Lower lobe of right lung (tissue), 2 donors: Measurements from ENCODE around the gene PIWIL4. TPM values are rescaled to one million over a fixed set of nuclear protein-coding genes. Genes with fewer than 3 reads are reported as not detected.

Experiments
- ATAC-seq, 2 donors: fragments of 200-7000 bp; cut with Tn5 transposase; one replicate each; pipeline ENCODE4 v1.9.1; 2020 to 2022; ENCODE audit warnings: mild to moderate bottlenecking in 2 of 2, moderate library complexity in 2 of 2
- DNase-seq: peaks from one replicate; pipeline ENCODE4 v3.0.0-alpha.2; 2020
- H3K27ac ChIP-seq: fragments of 200-600 bp; one replicate; pipeline ENCODE4 v1.8.0; 2022
- H3K27me3 ChIP-seq: fragments of 200-600 bp; one replicate; pipeline ENCODE4 v1.8.0; 2022; ENCODE audit warnings: low read depth
- H3K36me3 ChIP-seq: fragments of 200-600 bp; one replicate; pipeline ENCODE4 v1.8.0; 2022; ENCODE audit warnings: mild to moderate bottlenecking
- H3K4me1 ChIP-seq: fragments of 200-600 bp; one replicate; pipeline ENCODE4 v1.8.0; 2022
- H3K4me3 ChIP-seq: fragments of 200-600 bp; one replicate; pipeline ENCODE4 v1.8.0; 2022; ENCODE audit warnings: mild to moderate bottlenecking
- H3K9me3 ChIP-seq: fragments of 200-600 bp; one replicate; pipeline ENCODE4 v1.8.0; 2022
- CTCF ChIP-seq: fragments of 200-600 bp; IDR thresholded peaks from one replicate; pipeline ENCODE4 v1.8.0; 2022; ENCODE audit warnings: antibody characterized with exemption, mild to moderate bottlenecking
- intact Hi-C: fragments of 100-400 bp; cut with DNase I; formaldehyde crosslinking; loops from one replicate; pipeline ENCODE4 v1.11.0; 2022
- total RNA-seq: library from RNA; stranded (reverse); fragmentation: NEBNext Ultra II Directional; extraction: Animal tissue kit (Norgen Biotek cat#: 25700); gene quantifications from one replicate; pipeline ENCODE4 v1.2.1, GENCODE V29; 2021
- donor health status: DM: no; HTN: yes; CAD: no; lungs with severe emphysema.

The PIWIL4 gene
- total RNA-seq, 1 donor from 2014 or later, result 1.9 TPM

DNA sequence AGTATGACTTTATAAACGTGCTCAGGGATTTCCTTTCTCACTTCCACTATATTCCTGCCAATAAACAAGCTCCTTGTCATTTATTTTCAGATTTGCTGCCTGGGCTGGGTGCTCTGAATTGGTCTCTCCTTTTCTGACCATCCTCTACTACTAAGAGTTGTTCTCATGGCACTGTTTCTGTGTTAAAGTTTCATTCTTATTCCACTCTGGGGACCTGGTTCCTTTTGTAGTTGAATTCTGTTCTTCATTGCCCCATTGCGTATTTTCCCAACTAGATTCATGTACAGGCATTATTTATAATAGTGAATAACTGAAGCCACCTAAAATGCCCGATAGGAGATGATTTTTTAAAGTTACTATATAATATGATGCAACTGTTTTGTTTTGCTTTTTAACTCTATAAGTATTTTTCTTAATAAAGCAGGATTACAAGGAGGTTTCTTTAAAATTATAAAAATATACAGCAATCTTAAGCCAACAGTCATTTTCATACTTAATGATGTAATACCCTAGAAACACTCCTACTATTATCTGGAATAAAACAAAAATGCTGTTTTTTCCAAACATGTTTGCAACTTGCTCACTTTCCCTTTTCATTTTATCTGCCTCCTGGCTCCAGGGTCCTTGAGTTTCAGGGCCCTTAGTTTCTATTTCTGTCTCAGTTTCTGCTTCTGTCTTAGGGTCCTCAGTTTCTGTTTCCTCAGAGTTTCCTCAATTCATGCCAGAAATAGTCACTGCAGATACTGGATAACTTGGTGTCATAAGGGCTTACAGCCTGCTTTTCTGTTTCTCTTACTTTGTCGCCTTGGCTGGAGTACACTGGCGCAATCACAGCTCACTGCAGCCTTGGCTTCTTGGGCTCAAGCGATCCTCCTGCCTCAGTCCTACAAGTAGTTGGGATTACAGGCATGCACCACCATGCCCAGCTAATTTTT, 33.2 kb upstream of the PIWIL4 start:
- intact Hi-C loops, result no loop called here
- DNase-seq (no peak), ATAC-seq (no peak)
- H3K4me3 ChIP-seq, result no peak overlapping the region
- H3K9me3 ChIP-seq, result no peaks in the 10 kb centered on the region
- no peak overlapping the region for H3K27ac ChIP-seq
- H3K4me1 ChIP-seq, result no peaks in the 10 kb centered on the region
- H3K36me3 ChIP-seq, result no peaks in the 10 kb centered on the region
- H3K27me3 ChIP-seq, result no peaks in the 10 kb centered on the region
- no peak for TF ChIP-seq CTCF

DNA sequence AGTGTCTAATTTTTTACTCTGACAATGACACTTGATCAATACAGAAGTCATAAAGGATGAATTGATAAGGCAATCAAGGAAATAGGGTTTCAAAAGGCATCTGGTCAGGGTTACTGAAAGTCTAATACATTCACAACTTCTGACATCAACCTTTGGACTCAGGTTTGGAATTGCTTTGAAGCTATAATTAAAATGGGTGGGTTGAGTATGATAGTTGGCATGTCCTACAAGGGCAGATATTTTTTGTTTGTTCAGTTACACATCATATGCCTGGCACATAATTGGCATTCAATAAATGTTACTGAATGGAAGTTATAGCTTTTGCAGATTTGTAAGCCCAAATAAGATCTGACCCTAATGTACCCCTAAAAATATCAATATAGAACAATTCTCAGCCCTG, 30.8 kb upstream of the PIWIL4 start:
- no peak for DNase-seq
- no peak for ATAC-seq
- Histone ChIP-seq H3K4me3 (no peak overlapping the region), H3K27ac (no peak overlapping the region), H3K4me1 (no peaks in the 10 kb centered on the region), H3K27me3 (no peaks in the 10 kb centered on the region), H3K36me3 (no peaks in the 10 kb centered on the region), H3K9me3 (no peaks in the 10 kb centered on the region)
- no peak for TF ChIP-seq CTCF
- intact Hi-C loops, result no loop called here

GRCh38 chr11:94537031-94537600, 30.1 kb upstream of the PIWIL4 start:
- no peaks in the 10 kb centered on the region for H3K4me1 ChIP-seq
- no peak overlapping the region for H3K27ac ChIP-seq
- no peaks in the 10 kb centered on the region for H3K36me3 ChIP-seq
- no peak overlapping the region for H3K4me3 ChIP-seq
- ATAC-seq (no peak), DNase-seq (no peak)
- no peaks in the 10 kb centered on the region for H3K27me3 ChIP-seq
- intact Hi-C loops, result no loop called here
- no peaks in the 10 kb centered on the region for H3K9me3 ChIP-seq
- no peak for TF ChIP-seq CTCF

GRCh38 chr11:94539420-94539819, 27.7 kb upstream of the PIWIL4 start:
- Histone ChIP-seq H3K9me3 (no peaks in the 10 kb centered on the region), H3K4me1 (peaks cover 7% of the 10 kb centered on the region), H3K36me3 (no peaks in the 10 kb centered on the region), H3K4me3 (no peak overlapping the region), H3K27me3 (no peaks in the 10 kb centered on the region), H3K27ac (no peak overlapping the region)
- DNase-seq (no peak), ATAC-seq (no peak)
- no peak for TF ChIP-seq CTCF
- intact Hi-C loops, result no loop called here

DNA sequence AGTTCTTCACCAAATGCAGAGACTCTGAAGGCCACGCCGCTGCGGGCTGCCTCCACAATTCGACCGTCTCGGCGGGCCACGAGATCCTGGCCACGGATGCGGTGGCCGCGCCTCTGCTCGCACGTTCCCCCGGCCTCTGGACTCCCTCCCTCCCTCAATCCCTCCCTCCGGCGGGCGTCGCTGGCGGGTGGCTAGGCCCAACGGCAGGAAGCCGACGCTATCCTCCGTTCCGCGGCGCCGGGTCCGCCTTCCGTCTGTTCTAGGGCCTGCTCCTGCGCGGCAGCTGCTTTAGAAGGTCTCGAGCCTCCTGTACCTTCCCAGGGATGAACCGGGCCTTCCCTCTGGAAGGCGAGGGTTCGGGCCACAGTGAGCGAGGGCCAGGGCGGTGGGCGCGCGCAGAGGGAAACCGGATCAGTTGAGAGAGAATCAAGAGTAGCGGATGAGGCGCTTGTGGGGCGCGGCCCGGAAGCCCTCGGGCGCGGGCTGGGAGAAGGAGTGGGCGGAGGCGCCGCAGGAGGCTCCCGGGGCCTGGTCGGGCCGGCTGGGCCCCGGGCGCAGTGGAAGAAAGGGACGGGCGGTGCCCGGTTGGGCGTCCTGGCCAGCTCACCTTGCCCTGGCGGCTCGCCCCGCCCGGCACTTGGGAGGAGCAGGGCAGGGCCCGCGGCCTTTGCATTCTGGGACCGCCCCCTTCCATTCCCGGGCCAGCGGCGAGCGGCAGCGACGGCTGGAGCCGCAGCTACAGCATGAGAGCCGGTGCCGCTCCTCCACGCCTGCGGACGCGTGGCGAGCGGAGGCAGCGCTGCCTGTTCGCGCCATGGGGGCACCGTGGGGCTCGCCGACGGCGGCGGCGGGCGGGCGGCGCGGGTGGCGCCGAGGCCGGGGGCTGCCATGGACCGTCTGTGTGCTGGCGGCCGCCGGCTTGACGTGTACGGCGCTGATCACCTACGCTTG, 23.2 kb upstream of the PIWIL4 start, which contains the start of gene FUT4:
TSS of gene FUT4 (plus strand) at position 227 of the 951 bp plus-strand sequence. CDS start at position 440, 213 bp downstream.
- peaks cover 39% of the 10 kb centered on the region for H3K4me1 ChIP-seq

More for the DNA sequence above, 23.2 kb upstream of the PIWIL4 start, which contains the start of gene FUT4:
- H3K27me3 ChIP-seq, result no peaks in the 10 kb centered on the region
- DNase-seq (peak; percentile 94), ATAC-seq (peak; percentile 97 to 98)
- peak within 1 kb of the TSS; percentile 73 for H3K4me3 ChIP-seq
- H3K9me3 ChIP-seq, result no peaks in the 10 kb centered on the region
- no peaks in the 10 kb centered on the region for H3K36me3 ChIP-seq
- peak; percentile 11 for TF ChIP-seq CTCF
- intact Hi-C loops, result no loop called here
- H3K27ac ChIP-seq, result peak within 1 kb of the TSS; percentile 100
